ENCODE data around the gene ZNRD2. TPM values are rescaled to one million over a fixed set of nuclear protein-coding genes. Genes with fewer than 3 reads are reported as not detected.

ZNRD2 gene
- total RNA-seq, 1 donor from 2014 or later: 45.1 TPM

GRCh38 chr11:65536412-65537295 lies 33.6 kb upstream of the ZNRD2 start:
- Histone ChIP-seq H3K4me3 (ENCODE audit: insufficient read depth, low read depth, low read length) (no peak overlapping the region), H3K4me2 (ENCODE audit: low read length) (no peak overlapping the region), H2AFZ (ENCODE audit: low read depth, low read length) (no peak overlapping the region), H3K27me3 (ENCODE audit: insufficient read depth, low read length) (no peaks in the 10 kb centered on the region), H3K9ac (ENCODE audit: low read length) (no peak overlapping the region), H3K79me2 (ENCODE audit: insufficient read depth, low read length) (no peaks in the 10 kb centered on the region), H3K36me3 (ENCODE audit: insufficient read depth, low read length) (peaks cover 17% of the 10 kb centered on the region), H3K4me1 (ENCODE audit: insufficient read depth, low read length) (peaks cover 8% of the 10 kb centered on the region), H3K9me3 (ENCODE audit: insufficient read depth, low read depth, low read length) (no peaks in the 10 kb centered on the region), H3K27ac (ENCODE audit: low read depth, low read length) (no peak overlapping the region), H4K20me1 (ENCODE audit: insufficient read depth, low read length) (peaks cover 73% of the 10 kb centered on the region)
- peaks cover 12% of the 10 kb centered on the region for H3K36me3 Mint-ChIP-seq (ENCODE audit: low read depth, unreplicated experiment)
- H3K27ac Mint-ChIP-seq (ENCODE audit: unreplicated experiment): no peak overlapping the region
- no peaks in the 10 kb centered on the region for H3K9me3 Mint-ChIP-seq (ENCODE audit: unreplicated experiment)
- FAIRE-seq (no peak), DNase-seq (ENCODE audit: low read depth) (no peak)
- H3K27me3 Mint-ChIP-seq (ENCODE audit: low read depth, unreplicated experiment): no peaks in the 10 kb centered on the region
- TF ChIP-seq EZH2 (IDR thresholded peaks at IDR 0.05; ENCODE audit: insufficient read depth, low read length) (no peak), CTCF (IDR thresholded peaks at IDR 0.05; ENCODE audit: insufficient read depth, low read depth, low read length) (no peak)
- peaks cover 2% of the 10 kb centered on the region for H3K4me1 Mint-ChIP-seq (ENCODE audit: low read depth, unreplicated experiment)
- H3K4me3 Mint-ChIP-seq (ENCODE audit: unreplicated experiment): no peak overlapping the region

GRCh38 chr11:65537296-65537597 lies 33.0 kb upstream of the ZNRD2 start:
- TF ChIP-seq EZH2 (IDR thresholded peaks at IDR 0.05; ENCODE audit: insufficient read depth, low read length): no peak
- peaks cover 4% of the 10 kb centered on the region for H3K4me1 Mint-ChIP-seq (ENCODE audit: low read depth, unreplicated experiment)
- Histone ChIP-seq H3K27ac (ENCODE audit: low read depth, low read length) (no peak overlapping the region), H3K4me1 (ENCODE audit: insufficient read depth, low read length) (peaks cover 8% of the 10 kb centered on the region), H3K79me2 (ENCODE audit: insufficient read depth, low read length) (no peaks in the 10 kb centered on the region), H3K4me2 (ENCODE audit: low read length) (no peak overlapping the region), H2AFZ (ENCODE audit: low read depth, low read length) (no peak overlapping the region), H3K36me3 (ENCODE audit: insufficient read depth, low read length) (peaks cover 17% of the 10 kb centered on the region), H3K9ac (ENCODE audit: low read length) (no peak overlapping the region), H3K27me3 (ENCODE audit: insufficient read depth, low read length) (no peaks in the 10 kb centered on the region), H3K4me3 (ENCODE audit: insufficient read depth, low read depth, low read length) (no peak overlapping the region), H4K20me1 (ENCODE audit: insufficient read depth, low read length) (peaks cover 76% of the 10 kb centered on the region), H3K9me3 (ENCODE audit: insufficient read depth, low read depth, low read length) (no peaks in the 10 kb centered on the region)
- H3K27me3 Mint-ChIP-seq (ENCODE audit: low read depth, unreplicated experiment): no peaks in the 10 kb centered on the region
- FAIRE-seq: no peak
- DNase-seq (ENCODE audit: low read depth): no peak
- no peaks in the 10 kb centered on the region for H3K9me3 Mint-ChIP-seq (ENCODE audit: unreplicated experiment)
- H3K27ac Mint-ChIP-seq (ENCODE audit: unreplicated experiment): no peak overlapping the region
- H3K36me3 Mint-ChIP-seq (ENCODE audit: low read depth, unreplicated experiment): peaks cover 12% of the 10 kb centered on the region
- no peak overlapping the region for H3K4me3 Mint-ChIP-seq (ENCODE audit: unreplicated experiment)

- Histone ChIP-seq H3K4me3 (ENCODE audit: insufficient read depth, low read depth, low read length) (no peak overlapping the region), H3K36me3 (ENCODE audit: insufficient read depth, low read length) (peaks cover 19% of the 10 kb centered on the region), H3K4me1 (ENCODE audit: insufficient read depth, low read length) (peaks cover 8% of the 10 kb centered on the region), H3K79me2 (ENCODE audit: insufficient read depth, low read length) (no peaks in the 10 kb centered on the region), H3K9ac (ENCODE audit: low read length) (no peak overlapping the region), H3K27me3 (ENCODE audit: insufficient read depth, low read length) (no peaks in the 10 kb centered on the region), H2AFZ (ENCODE audit: low read depth, low read length) (no peak overlapping the region), H4K20me1 (ENCODE audit: insufficient read depth, low read length) (peaks cover 73% of the 10 kb centered on the region), H3K9me3 (ENCODE audit: insufficient read depth, low read depth, low read length) (no peaks in the 10 kb centered on the region), H3K4me2 (ENCODE audit: low read length) (no peak overlapping the region), H3K27ac (ENCODE audit: low read depth, low read length) (no peak overlapping the region)
- no peak for FAIRE-seq
- H3K27me3 Mint-ChIP-seq (ENCODE audit: low read depth, unreplicated experiment): peaks cover 2% of the 10 kb centered on the region
- H3K4me1 Mint-ChIP-seq (ENCODE audit: low read depth, unreplicated experiment): peaks cover 4% of the 10 kb centered on the region
- peaks cover 8% of the 10 kb centered on the region for H3K36me3 Mint-ChIP-seq (ENCODE audit: low read depth, unreplicated experiment)
- TF ChIP-seq EZH2 (IDR thresholded peaks at IDR 0.05; ENCODE audit: insufficient read depth, low read length) (no peak), CTCF (IDR thresholded peaks at IDR 0.05; ENCODE audit: insufficient read depth, low read depth, low read length) (no peak)
- H3K4me3 Mint-ChIP-seq (ENCODE audit: unreplicated experiment): no peak overlapping the region
- H3K9me3 Mint-ChIP-seq (ENCODE audit: unreplicated experiment): no peaks in the 10 kb centered on the region
- no peak for DNase-seq (ENCODE audit: low read depth)
- no peak overlapping the region for H3K27ac Mint-ChIP-seq (ENCODE audit: unreplicated experiment)
Measured at GRCh38 chr11:65537620-65538231, 32.6 kb upstream of the ZNRD2 start.

Measured in astrocyte (in vitro differentiated cells and primary cell).